ENCODE data around the gene CRAT.

DNA sequence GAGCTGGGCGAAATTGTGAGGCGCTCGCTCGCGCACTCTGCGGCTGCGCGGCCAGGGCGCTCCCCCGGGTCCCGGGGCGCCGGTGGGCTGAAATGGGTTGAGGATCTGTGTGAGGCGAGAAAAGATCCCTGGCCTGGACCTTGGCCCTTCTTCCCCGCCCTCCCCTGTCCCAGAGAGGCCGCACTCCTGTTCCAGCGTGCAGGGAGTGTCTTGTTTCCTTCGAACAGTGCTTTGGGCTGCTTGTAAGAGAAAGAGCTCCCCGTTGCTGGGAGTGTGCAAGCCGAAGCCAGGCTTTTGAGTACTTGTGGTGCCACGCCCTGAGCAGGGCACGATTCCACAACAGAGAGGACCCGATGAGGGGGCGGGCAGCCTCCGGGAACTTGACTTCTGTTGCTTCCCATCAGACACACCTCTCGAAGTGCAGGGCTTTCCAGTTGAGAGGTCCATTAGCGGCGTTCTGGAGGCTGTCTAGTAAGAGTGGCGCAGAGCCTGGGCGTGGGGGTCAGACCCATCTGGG is 29.1 kb downstream of the CRAT start:
- TF ChIP-seq, protein P1, sequence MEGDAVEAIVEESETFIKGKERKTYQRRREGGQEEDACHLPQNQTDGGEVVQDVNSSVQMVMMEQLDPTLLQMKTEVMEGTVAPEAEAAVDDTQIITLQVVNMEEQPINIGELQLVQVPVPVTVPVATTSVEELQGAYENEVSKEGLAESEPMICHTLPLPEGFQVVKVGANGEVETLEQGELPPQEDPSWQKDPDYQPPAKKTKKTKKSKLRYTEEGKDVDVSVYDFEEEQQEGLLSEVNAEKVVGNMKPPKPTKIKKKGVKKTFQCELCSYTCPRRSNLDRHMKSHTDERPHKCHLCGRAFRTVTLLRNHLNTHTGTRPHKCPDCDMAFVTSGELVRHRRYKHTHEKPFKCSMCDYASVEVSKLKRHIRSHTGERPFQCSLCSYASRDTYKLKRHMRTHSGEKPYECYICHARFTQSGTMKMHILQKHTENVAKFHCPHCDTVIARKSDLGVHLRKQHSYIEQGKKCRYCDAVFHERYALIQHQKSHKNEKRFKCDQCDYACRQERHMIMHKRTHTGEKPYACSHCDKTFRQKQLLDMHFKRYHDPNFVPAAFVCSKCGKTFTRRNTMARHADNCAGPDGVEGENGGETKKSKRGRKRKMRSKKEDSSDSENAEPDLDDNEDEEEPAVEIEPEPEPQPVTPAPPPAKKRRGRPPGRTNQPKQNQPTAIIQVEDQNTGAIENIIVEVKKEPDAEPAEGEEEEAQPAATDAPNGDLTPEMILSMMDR (IDR thresholded peaks at IDR 0.05), result no peak
- no peak for TF ChIP-seq POLR2A (IDR thresholded peaks at IDR 0.05)

Data from Peyer's patch (tissue), 4 donors.